OCI-LY7 (cell line): ENCODE results near the gene WNT7B. TPM values are rescaled to one million over a fixed set of nuclear protein-coding genes. Genes with fewer than 3 reads are reported as not detected.

Experiments
- BruUV-seq: library from RNA; stranded (reverse); fragments of 400-500 nt; replicated peaks from 2 replicates; lab custom pipeline; 2021; lab: Mats Ljungman, UMichigan
- CTCF ChIA-PET: fragments of 300-600 bp; sonication (Branson Sonifier 250); formaldehyde crosslinking; loops from one replicate; lab custom pipeline; 2022; ENCODE audit warnings: antibody characterized with exemption; ENCODE audit not compliant: unreplicated experiment; lab: Charles Lee
- POLR2A ChIA-PET: fragments of 300-600 bp; sonication (Branson Sonifier 250); formaldehyde crosslinking; loops from one replicate; lab custom pipeline; 2022; ENCODE audit warnings: antibody characterized with exemption; lab: Charles Lee
- DNase-seq: peaks from one replicate; pipeline ENCODE4 v3.0.0-alpha.2; 2015; ENCODE audit warnings: low spot score
- H2AFZ ChIP-seq: fragments of 200-600 bp; sonication (generic), shearing (Covaris generic); 2 replicates; pipeline ENCODE4 v1.6.1; 2014; ENCODE audit warnings: mild to moderate bottlenecking, antibody characterized with exemption, low read length, moderate library complexity
- H3K27ac ChIP-seq: fragments of 200-600 bp; sonication (generic); 2 replicates; pipeline ENCODE4 v1.5.1; 2014; ENCODE audit warnings: mixed run types, low read depth, mild to moderate bottlenecking, moderate library complexity, low read length, inconsistent platforms; ENCODE audit not compliant: poor library complexity, severe bottlenecking
- H3K36me3 ChIP-seq: fragments of 200-600 bp; sonication (generic); 2 replicates; pipeline ENCODE4 v1.6.1; 2014; ENCODE audit warnings: mild to moderate bottlenecking, antibody characterized with exemption, low read length, moderate library complexity, mixed read lengths; ENCODE audit not compliant: insufficient read depth
- H3K4me1 ChIP-seq: fragments of 200-600 bp; sonication (generic); 2 replicates; pipeline ENCODE4 v1.5.1; 2014; ENCODE audit warnings: mild to moderate bottlenecking, low read length; ENCODE audit not compliant: insufficient read depth, poor library complexity, severe bottlenecking
- H3K4me2 ChIP-seq: fragments of 200-600 bp; sonication (generic); 2 replicates; pipeline ENCODE4 v1.6.1; 2014; ENCODE audit warnings: mild to moderate bottlenecking, low read length
- H3K4me3 ChIP-seq: fragments of 200-600 bp; sonication (generic); 2 replicates; pipeline ENCODE4 v1.5.1; 2014; ENCODE audit warnings: mild to moderate bottlenecking, low read depth, low read length; ENCODE audit not compliant: poor library complexity, severe bottlenecking
- H3K79me2 ChIP-seq: fragments of 200-600 bp; sonication (generic); 2 replicates; pipeline ENCODE4 v1.6.1; 2016; ENCODE audit warnings: low read depth, mild to moderate bottlenecking, low read length, moderate library complexity, mixed read lengths; ENCODE audit not compliant: insufficient read depth
- H3K9me2 ChIP-seq: fragments of 200-600 bp; sonication (generic); 2 replicates; pipeline ENCODE4 v1.6.1; 2016; ENCODE audit warnings: mild to moderate bottlenecking, low read length, mixed read lengths; ENCODE audit not compliant: insufficient read depth
- H3K9me3 ChIP-seq: fragments of 200-600 bp; sonication (generic); 2 replicates; pipeline ENCODE4 v1.6.1; 2014; ENCODE audit warnings: mild to moderate bottlenecking, mixed run types, low read length, mixed read lengths
- H4K20me1 ChIP-seq: fragments of 200-600 bp; sonication (generic); 2 replicates; pipeline ENCODE4 v1.6.1; 2014; ENCODE audit warnings: mild to moderate bottlenecking, antibody characterized with exemption, low read length, moderate library complexity, mixed read lengths; ENCODE audit not compliant: insufficient read depth
- CTCF ChIP-seq: fragments of 200-600 bp; sonication (generic); conservative IDR thresholded peaks from 2 replicates; pipeline ENCODE4 v1.5.1; 2014; ENCODE audit warnings: mild to moderate bottlenecking, antibody characterized with exemption, low read length, moderate library complexity, mixed read lengths
- EZH2phosphoT487 ChIP-seq: fragments of 200-600 bp; sonication (generic); IDR thresholded peaks from 2 replicates; pipeline ENCODE4 v1.6.1; 2018; ENCODE audit warnings: low read depth, borderline replicate concordance, mild to moderate bottlenecking, mixed run types, antibody characterized with exemption, low read length, moderate library complexity, mixed read lengths
- intact Hi-C: fragments of 100-400 bp; cut with micrococcal nuclease; formaldehyde crosslinking; loops from one replicate; pipeline ENCODE4 v1.10.0; 2022; ENCODE audit not compliant: unreplicated experiment
- total RNA-seq, 2 experiments: library from RNA; depleted of rRNA in 1 of 2; stranded (reverse); fragments of >200 nt in 1 of 2; shearing (Covaris generic) in 1 of 2; gene quantifications; 2 replicates each; pipeline ENCODE4 v1.2.3, GENCODE V29; 2014 to 2022

The WNT7B gene
- total RNA-seq, 2 experiments from 2014 or later = not detected

DNA sequence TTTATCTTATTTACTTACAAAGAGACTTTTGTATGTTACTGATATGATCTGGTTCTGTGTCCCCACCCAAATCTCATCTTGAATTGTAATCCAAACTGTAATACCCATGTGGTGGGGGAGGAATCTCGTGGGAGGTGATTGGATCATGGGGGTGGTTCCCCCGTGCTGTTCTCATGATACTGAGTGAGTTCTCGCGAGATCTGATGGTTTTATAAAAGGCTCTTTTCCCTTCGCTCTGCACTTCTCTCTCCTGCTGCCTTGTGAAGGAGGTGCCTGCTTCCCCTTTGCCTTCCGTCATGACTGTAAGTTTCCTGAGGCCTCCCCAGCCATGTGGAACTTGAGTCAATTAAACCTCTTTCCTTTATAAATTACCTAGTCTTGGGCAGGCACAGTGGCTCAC is 42.4 kb upstream of the WNT7B start:
- POLR2A ChIA-PET = no interaction called here
- no TSS peak for BruUV-seq

GRCh38 chr22:46018859-46019258 is 41.9 kb upstream of the WNT7B start:
- no peaks in the 10 kb centered on the region for H3K9me2 ChIP-seq
- DNase-seq = no peak
- no TSS peak for BruUV-seq
- intact Hi-C loops = loop anchor here (10.0 kb wide), 1 partner anchor 56 kb away; no protein-coding TSS in a partner anchor
- no peak overlapping the region for H3K4me3 ChIP-seq
- TF ChIP-seq EZH2phosphoT487 (no peak), CTCF (no peak)
- ChIA-PET CTCF (no interaction called here), POLR2A (no interaction called here)
- no peak overlapping the region for H3K4me2 ChIP-seq
- H3K4me1 ChIP-seq = peaks cover 4% of the 10 kb centered on the region
- no peaks in the 10 kb centered on the region for H3K36me3 ChIP-seq
- no peaks in the 10 kb centered on the region for H3K79me2 ChIP-seq
- H4K20me1 ChIP-seq = no peaks in the 10 kb centered on the region
- no peak overlapping the region for H2AFZ ChIP-seq
- no peak overlapping the region for H3K27ac ChIP-seq
- no peaks in the 10 kb centered on the region for H3K9me3 ChIP-seq

More for the DNA sequence above, 42.4 kb upstream of the WNT7B start:
- no peaks in the 10 kb centered on the region for H3K9me2 ChIP-seq
- CTCF ChIA-PET = no interaction called here
- no peaks in the 10 kb centered on the region for H3K4me1 ChIP-seq
- no peak for DNase-seq
- no peaks in the 10 kb centered on the region for H3K79me2 ChIP-seq
- H3K9me3 ChIP-seq = no peaks in the 10 kb centered on the region
- H3K36me3 ChIP-seq = no peaks in the 10 kb centered on the region
- H3K27ac ChIP-seq = no peak overlapping the region
- TF ChIP-seq EZH2phosphoT487 = no peak
- intact Hi-C loops = loop anchor here (10.0 kb wide), 1 partner anchor 55 kb away; no protein-coding TSS in a partner anchor
- no peak overlapping the region for H3K4me3 ChIP-seq
- no peaks in the 10 kb centered on the region for H4K20me1 ChIP-seq
- H3K4me2 ChIP-seq = no peak overlapping the region
- no peak overlapping the region for H2AFZ ChIP-seq

DNA sequence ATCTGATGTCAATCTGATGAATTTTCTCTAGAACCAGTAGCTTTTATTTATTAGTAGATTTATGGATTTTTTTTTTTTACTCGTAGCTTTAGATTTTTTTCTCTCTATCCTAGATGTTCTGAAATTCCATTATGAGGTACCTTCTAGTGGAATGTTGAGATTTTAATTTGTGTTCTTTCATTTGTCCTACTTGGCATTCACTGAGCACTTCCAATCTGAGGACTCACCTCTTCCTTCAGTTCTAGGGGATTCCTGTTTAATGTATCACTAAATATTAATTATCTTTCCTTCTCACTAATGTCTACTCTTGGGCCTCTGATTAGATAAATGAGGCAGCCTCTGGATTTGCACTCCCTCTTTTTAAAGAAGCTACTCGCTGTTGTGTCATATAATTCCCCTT is 40.2 kb upstream of the WNT7B start:
- H2AFZ ChIP-seq = no peak overlapping the region
- no peaks in the 10 kb centered on the region for H3K9me2 ChIP-seq
- H3K4me2 ChIP-seq = no peak overlapping the region
- ChIA-PET POLR2A (interaction anchor here (0.9 kb wide), 1 partner anchor 11 kb away, joined by 4 read pairs; no protein-coding TSS in a partner anchor), CTCF (no interaction called here)
- no peaks in the 10 kb centered on the region for H3K9me3 ChIP-seq
- no peak overlapping the region for H3K27ac ChIP-seq
- DNase-seq = no peak
- no peak overlapping the region for H3K4me3 ChIP-seq
- H4K20me1 ChIP-seq = no peaks in the 10 kb centered on the region
- intact Hi-C loops = loop anchor here (10.0 kb wide), 1 partner anchor 58 kb away; no protein-coding TSS in a partner anchor
- H3K36me3 ChIP-seq = no peaks in the 10 kb centered on the region
- no peaks in the 10 kb centered on the region for H3K79me2 ChIP-seq
- TF ChIP-seq EZH2phosphoT487 (no peak), CTCF (no peak)
- no TSS peak for BruUV-seq
- H3K4me1 ChIP-seq = peaks cover 14% of the 10 kb centered on the region
